ENCODE data around the gene ZNF808.
"Not testable (repeated sequence)": the region's sequence is repeated elsewhere in the genome, so short reads cannot be mapped to it uniquely, and the experiment has no call there.

Gene ZNF808

DNA sequence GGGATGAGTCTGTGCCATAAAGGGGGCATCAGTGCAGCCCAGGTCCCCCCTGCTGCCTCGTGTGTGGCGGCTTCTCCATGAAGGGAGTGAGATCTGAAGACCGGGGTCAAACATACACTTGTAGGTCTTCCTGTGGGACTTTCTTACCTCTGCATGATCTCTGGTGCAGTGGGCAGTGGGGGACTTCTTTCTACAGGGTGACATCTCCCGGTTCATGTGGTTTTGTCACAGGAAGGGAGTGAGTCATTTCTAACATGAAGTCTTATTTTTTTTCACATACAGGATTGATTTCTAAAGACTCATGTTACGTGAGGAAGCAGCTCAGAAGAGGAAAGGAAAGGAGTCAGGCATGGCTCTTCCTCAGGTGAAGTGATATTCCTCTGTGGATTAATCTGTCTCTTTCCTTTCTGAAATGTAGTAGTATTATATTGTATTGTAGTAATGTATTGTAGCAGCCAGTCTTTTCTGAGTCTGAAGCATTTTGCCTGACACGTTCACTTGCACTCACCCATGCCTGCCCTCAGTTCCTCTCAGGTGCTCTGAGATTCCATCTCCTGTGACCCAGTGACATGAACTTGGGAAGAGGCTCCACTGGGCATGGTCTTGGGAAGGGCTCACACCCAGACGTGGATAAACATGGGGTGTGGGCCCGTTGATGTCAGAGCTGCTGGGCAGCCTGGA lies 15.7 kb downstream of the ZNF808 start:
- TF ChIP-seq, protein P1, sequence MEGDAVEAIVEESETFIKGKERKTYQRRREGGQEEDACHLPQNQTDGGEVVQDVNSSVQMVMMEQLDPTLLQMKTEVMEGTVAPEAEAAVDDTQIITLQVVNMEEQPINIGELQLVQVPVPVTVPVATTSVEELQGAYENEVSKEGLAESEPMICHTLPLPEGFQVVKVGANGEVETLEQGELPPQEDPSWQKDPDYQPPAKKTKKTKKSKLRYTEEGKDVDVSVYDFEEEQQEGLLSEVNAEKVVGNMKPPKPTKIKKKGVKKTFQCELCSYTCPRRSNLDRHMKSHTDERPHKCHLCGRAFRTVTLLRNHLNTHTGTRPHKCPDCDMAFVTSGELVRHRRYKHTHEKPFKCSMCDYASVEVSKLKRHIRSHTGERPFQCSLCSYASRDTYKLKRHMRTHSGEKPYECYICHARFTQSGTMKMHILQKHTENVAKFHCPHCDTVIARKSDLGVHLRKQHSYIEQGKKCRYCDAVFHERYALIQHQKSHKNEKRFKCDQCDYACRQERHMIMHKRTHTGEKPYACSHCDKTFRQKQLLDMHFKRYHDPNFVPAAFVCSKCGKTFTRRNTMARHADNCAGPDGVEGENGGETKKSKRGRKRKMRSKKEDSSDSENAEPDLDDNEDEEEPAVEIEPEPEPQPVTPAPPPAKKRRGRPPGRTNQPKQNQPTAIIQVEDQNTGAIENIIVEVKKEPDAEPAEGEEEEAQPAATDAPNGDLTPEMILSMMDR (IDR thresholded peaks at IDR 0.05) = no peak
- no peak for TF ChIP-seq ZFX (IDR thresholded peaks at IDR 0.05; ENCODE audit: borderline replicate concordance)
- H3K27ac ChIP-seq = no peak overlapping the region

- TF ChIP-seq ZFX (IDR thresholded peaks at IDR 0.05; ENCODE audit: borderline replicate concordance) = no peak
- TF ChIP-seq, protein P1 (IDR thresholded peaks at IDR 0.05) = no peak
- H3K27ac ChIP-seq = no peak overlapping the region
These were observed 26.9 kb downstream of the ZNF808 start for GRCh38 chr19:52554216-52554971.

- no peak for TF ChIP-seq ZFX (IDR thresholded peaks at IDR 0.05; ENCODE audit: borderline replicate concordance)
- TF ChIP-seq, protein P1 (IDR thresholded peaks at IDR 0.05) = no peak
- H3K27ac ChIP-seq = no peak overlapping the region
These were observed 29.9 kb downstream of the ZNF808 start for GRCh38 chr19:52557231-52557995.

- H3K27ac ChIP-seq = not testable (repeated sequence)
These were observed 31.4 kb downstream of the ZNF808 start for GRCh38 chr19:52558732-52559445.

GRCh38 chr19:52561611-52562010 lies 34.1 kb downstream of the ZNF808 start:
- H3K27ac ChIP-seq = not testable (repeated sequence)

- H3K27ac ChIP-seq = no peak overlapping the region
- TF ChIP-seq, protein P1 (IDR thresholded peaks at IDR 0.05) = no peak
- no peak for TF ChIP-seq ZFX (IDR thresholded peaks at IDR 0.05; ENCODE audit: borderline replicate concordance)
These were observed 38.7 kb downstream of the ZNF808 start for GRCh38 chr19:52566121-52566520.

- TF ChIP-seq, protein P1 (IDR thresholded peaks at IDR 0.05) = no peak
- no peak for TF ChIP-seq ZFX (IDR thresholded peaks at IDR 0.05; ENCODE audit: borderline replicate concordance)
- no peak overlapping the region for H3K27ac ChIP-seq
These were observed 39.1 kb downstream of the ZNF808 start for GRCh38 chr19:52566588-52566987.

Measured in 22Rv1 (cell line).